BLaER1 treated with 17β-estradiol and CSF1 and Interleukin-3, amounts not matched to agents 10 nM and 100 nM (cell line): ENCODE measurements around the gene SLX4IP.

Experiments used
- H3K27ac ChIP-seq, 11 experiments: shearing (Covaris generic); formaldehyde crosslinking; 2 replicates each; pipeline ENCODE4 v1.8.1; 2022
- H3K27me3 ChIP-seq, 11 experiments: shearing (Covaris generic); formaldehyde crosslinking; 2 replicates each; pipeline ENCODE4 v1.8.1; 2022
- H3K36me3 ChIP-seq, 11 experiments: shearing (Covaris generic); formaldehyde crosslinking; 2 replicates each; pipeline ENCODE4 v1.8.1; 2022
- H3K4me1 ChIP-seq, 10 experiments: shearing (Covaris generic); formaldehyde crosslinking; 2 replicates each; pipeline ENCODE4 v1.8.1; 2022
- H3K4me2 ChIP-seq, 11 experiments: shearing (Covaris generic); formaldehyde crosslinking; 2 replicates each; pipeline ENCODE4 v1.8.1; 2022
- H3K4me3 ChIP-seq, 10 experiments: shearing (Covaris generic); formaldehyde crosslinking; 2 replicates each; pipeline ENCODE4 v1.8.1; 2022
- H3K9ac ChIP-seq, 11 experiments: shearing (Covaris generic); formaldehyde crosslinking; 2 replicates each; pipeline ENCODE4 v1.8.1; 2022
- H3K9me3 ChIP-seq, 11 experiments: shearing (Covaris generic); formaldehyde crosslinking; replicated peaks in 1 of 11; 2 replicates each; pipeline ENCODE4 v1.8.1; 2022
- H4K20me1 ChIP-seq, 11 experiments: shearing (Covaris generic); formaldehyde crosslinking; 2 replicates each; pipeline ENCODE4 v1.8.1; 2022
- Cebpa-rat ChIP-seq, 11 experiments: shearing (Covaris generic); IDR thresholded peaks; 2 replicates each; pipeline ENCODE4 v1.8.1; 2022

Gene SLX4IP

DNA sequence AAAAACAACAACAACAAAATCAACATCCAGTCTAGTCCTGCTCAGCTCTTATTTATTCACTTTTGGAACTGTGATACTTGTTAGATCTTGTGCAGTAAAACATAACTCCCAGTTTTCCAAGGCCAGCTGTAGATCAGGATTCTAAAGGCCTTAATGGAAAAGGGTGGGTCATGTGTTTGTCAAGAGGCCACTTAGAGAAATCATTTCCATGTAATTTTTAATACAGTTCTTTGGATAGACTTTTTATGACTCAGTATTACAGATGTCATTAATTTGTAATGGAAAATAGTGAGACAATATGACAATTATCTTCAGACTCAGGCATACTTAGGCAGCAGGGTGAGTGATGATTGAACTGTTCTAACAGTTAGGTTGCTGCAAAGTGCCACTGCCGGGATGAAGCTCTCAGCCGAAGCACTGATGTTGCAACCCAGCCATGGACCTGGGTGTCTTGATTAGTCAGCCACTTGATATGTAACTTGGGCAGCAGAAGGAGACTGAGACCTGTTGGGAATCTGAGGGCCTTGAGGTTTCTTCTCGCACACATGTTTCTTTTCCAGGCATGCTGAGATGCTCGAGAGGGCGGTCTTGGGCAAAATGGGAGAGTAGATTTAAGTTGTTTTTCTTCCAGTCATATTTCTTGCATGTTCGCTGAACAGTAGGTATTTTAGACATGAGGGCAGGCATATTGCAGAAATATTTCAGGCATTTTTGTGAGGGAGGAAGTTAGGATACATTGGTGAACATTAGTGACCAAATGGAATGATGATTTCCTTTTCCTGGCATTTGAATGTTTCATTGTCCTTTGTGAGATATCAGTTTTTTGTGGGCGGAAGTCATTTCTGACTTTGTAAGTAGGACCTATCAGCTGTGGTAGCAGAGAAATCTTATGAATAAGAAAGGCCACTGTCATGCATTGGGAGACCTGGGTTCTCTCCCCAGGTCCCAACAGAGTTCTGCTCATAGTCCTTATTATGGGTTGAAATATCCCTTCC lies 52.3 kb downstream of the SLX4IP start:
- Histone ChIP-seq H3K27ac (peak overlapping the region in 10 of 11 experiments; percentile 30 to 83 (median 68); a peak in 18 of 22 replicates), H3K4me3 (no peak overlapping the region), H3K27me3 (no peaks in the 10 kb centered on the region), H4K20me1 (no peaks in the 10 kb centered on the region), H3K9ac (peak overlapping the region in 4 of 11 experiments; percentile 45 to 62 (median 54); a peak in 6 of 22 replicates), H3K36me3 (peaks cover 0 to 5% (median 0%) of the 10 kb centered on the region in 11 experiments; a peak in 1 of 22 replicates), H3K9me3 (no peaks in the 10 kb centered on the region), H3K4me2 (peak overlapping the region in 9 of 11 experiments; percentile 38 to 84 (median 70); a peak in 16 of 22 replicates), H3K4me1 (peaks cover 12 to 64% (median 44%) of the 10 kb centered on the region in 10 experiments)
- TF ChIP-seq Cebpa-rat (IDR thresholded peaks at IDR 0.05), result no peak

- Histone ChIP-seq H4K20me1 (no peaks in the 10 kb centered on the region), H3K4me1 (peaks cover 11 to 63% (median 42%) of the 10 kb centered on the region in 10 experiments; a peak in 19 of 20 replicates), H3K36me3 (peaks cover 0 to 5% (median 0%) of the 10 kb centered on the region in 11 experiments; a peak in 1 of 22 replicates), H3K27me3 (no peaks in the 10 kb centered on the region), H3K4me3 (no peak overlapping the region), H3K9ac (peak overlapping the region in 4 of 11 experiments; percentile 45 to 62 (median 54); a peak in 8 of 22 replicates), H3K27ac (peak overlapping the region in 9 of 11 experiments; percentile 41 to 83 (median 74); a peak in 18 of 22 replicates), H3K4me2 (peak overlapping the region in 10 of 11 experiments; percentile 38 to 84 (median 69); a peak in 18 of 22 replicates), H3K9me3 (peaks cover 0 to 4% (median 0%) of the 10 kb centered on the region in 11 experiments; a peak in 3 of 22 replicates)
- peak in 2 of 11 experiments; percentile 22 to 25; a peak in 1 of 22 replicates for TF ChIP-seq Cebpa-rat (IDR thresholded peaks at IDR 0.05)
Observed at GRCh38 chr20:10488534-10488933, 53.4 kb downstream of the SLX4IP start.

DNA sequence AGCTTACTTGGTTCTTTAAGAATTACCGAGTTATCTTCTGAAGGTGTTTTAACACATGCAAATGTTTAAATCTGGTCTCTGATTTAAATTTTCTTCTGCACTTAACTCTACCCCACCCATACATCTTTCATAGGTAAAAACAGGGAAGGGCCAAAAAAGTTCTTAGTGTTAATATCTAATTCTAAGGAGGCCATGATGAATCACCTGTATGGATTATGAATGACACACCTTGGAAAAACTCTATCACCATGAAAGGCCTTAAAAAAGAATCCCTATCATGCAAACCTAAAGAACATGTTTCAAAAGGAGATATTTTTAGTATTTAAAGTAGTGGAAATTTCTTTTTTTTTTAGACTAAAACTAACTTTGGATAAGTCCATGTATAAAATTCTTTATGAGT lies 54.7 kb downstream of the SLX4IP start:
- Histone ChIP-seq H3K27ac (peak overlapping the region in 5 of 11 experiments; percentile 56 to 83 (median 78); a peak in 6 of 22 replicates), H3K27me3 (no peaks in the 10 kb centered on the region), H3K9ac (no peak overlapping the region), H3K36me3 (peaks cover 0 to 2% (median 0%) of the 10 kb centered on the region in 11 experiments; a peak in 1 of 22 replicates), H4K20me1 (no peaks in the 10 kb centered on the region), H3K9me3 (peaks cover 0 to 4% (median 0%) of the 10 kb centered on the region in 11 experiments; a peak in 3 of 22 replicates), H3K4me2 (peak overlapping the region in 10 of 11 experiments; percentile 24 to 84 (median 69); a peak in 10 of 22 replicates), H3K4me3 (no peak overlapping the region), H3K4me1 (peaks cover 13 to 68% (median 44%) of the 10 kb centered on the region in 10 experiments; a peak in 19 of 20 replicates)
- TF ChIP-seq Cebpa-rat (IDR thresholded peaks at IDR 0.05), result no peak

DNA sequence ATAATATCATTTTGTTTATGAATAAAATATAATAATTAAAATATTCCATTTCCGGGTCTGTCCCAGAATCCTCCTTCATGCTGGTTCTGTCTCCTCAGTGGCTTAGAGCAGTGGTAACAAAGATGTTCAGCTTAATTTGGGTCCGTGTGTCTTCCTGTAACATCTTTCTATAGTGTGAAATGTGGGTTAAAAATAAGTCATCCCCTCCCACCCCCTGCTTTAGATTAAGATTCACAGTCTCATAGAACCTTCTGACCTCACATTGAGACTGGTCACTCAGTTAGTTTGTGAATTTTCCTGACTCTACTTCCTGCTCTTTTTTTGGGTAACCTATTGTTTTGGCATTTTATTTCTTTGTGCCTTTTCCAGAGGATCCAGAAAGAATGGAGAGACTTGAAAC lies 55.2 kb downstream of the SLX4IP start:
- Histone ChIP-seq H3K36me3 (no peaks in the 10 kb centered on the region), H3K4me3 (no peak overlapping the region), H3K4me1 (peaks cover 13 to 72% (median 46%) of the 10 kb centered on the region in 10 experiments), H3K4me2 (peak overlapping the region in 5 of 11 experiments; percentile 11 to 54 (median 17); a peak in 6 of 22 replicates), H3K27ac (peak overlapping the region in 3 of 11 experiments; percentile 1 to 38 (median 33); a peak in 5 of 22 replicates), H3K27me3 (no peaks in the 10 kb centered on the region), H3K9me3 (peaks cover 0 to 4% (median 0%) of the 10 kb centered on the region in 11 experiments; a peak in 3 of 22 replicates), H4K20me1 (no peaks in the 10 kb centered on the region), H3K9ac (no peak overlapping the region)
- no peak for TF ChIP-seq Cebpa-rat (IDR thresholded peaks at IDR 0.05)

- no peak for TF ChIP-seq Cebpa-rat (IDR thresholded peaks at IDR 0.05)
- Histone ChIP-seq H3K27ac (peak overlapping the region in 3 of 11 experiments; percentile 1 to 38 (median 33); a peak in 3 of 22 replicates), H3K9me3 (peaks cover 0 to 4% (median 0%) of the 10 kb centered on the region in 11 experiments; a peak in 3 of 22 replicates), H3K4me3 (no peak overlapping the region), H3K9ac (no peak overlapping the region), H3K4me2 (peak overlapping the region in 5 of 11 experiments; percentile 11 to 54 (median 17); a peak in 6 of 22 replicates), H3K36me3 (no peaks in the 10 kb centered on the region), H3K4me1 (peaks cover 13 to 76% (median 46%) of the 10 kb centered on the region in 10 experiments), H3K27me3 (no peaks in the 10 kb centered on the region), H4K20me1 (no peaks in the 10 kb centered on the region)
Observed at GRCh38 chr20:10490706-10491105, 55.6 kb downstream of the SLX4IP start.

- Histone ChIP-seq H3K4me2 (peak overlapping the region in 7 of 11 experiments; percentile 21 to 54 (median 45); a peak in 11 of 22 replicates), H3K36me3 (no peaks in the 10 kb centered on the region), H3K27ac (0 out of 22 replicates have a peak overlapping the region, but pooled peaks of 1 of the 11 experiments have one; percentile 2), H3K4me3 (no peak overlapping the region), H3K9me3 (peaks cover 0 to 4% (median 0%) of the 10 kb centered on the region in 11 experiments; a peak in 3 of 22 replicates), H4K20me1 (no peaks in the 10 kb centered on the region), H3K4me1 (peaks cover 13 to 67% (median 44%) of the 10 kb centered on the region in 10 experiments), H3K9ac (no peak overlapping the region), H3K27me3 (no peaks in the 10 kb centered on the region)
- TF ChIP-seq Cebpa-rat (IDR thresholded peaks at IDR 0.05), result no peak
Observed at GRCh38 chr20:10492065-10492464, 57.0 kb downstream of the SLX4IP start.

DNA sequence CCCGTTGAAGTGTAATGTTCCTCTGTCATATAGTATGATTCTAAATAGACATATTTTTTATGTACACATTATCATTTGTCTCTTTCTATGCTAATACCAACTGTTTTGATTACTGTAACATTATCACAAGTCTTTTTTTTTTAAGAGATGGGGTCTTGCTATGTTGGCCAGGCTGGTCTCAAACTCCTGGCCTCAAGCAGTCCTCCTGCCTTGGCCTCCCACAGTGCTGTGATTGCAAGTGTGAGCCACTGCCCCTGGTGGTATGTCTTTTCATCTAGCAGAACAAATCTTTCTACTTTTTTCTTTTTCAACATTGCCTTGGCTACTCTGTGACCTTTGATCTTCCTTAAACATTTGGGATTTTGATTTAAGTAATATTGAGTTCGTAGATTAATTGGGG lies 57.7 kb downstream of the SLX4IP start:
- Histone ChIP-seq H3K36me3 (no peaks in the 10 kb centered on the region), H3K4me2 (no peak overlapping the region), H3K27me3 (no peaks in the 10 kb centered on the region), H3K9me3 (peaks cover 0 to 4% (median 0%) of the 10 kb centered on the region in 11 experiments; a peak in 3 of 22 replicates), H3K9ac (no peak overlapping the region), H3K27ac (no peak overlapping the region), H4K20me1 (no peaks in the 10 kb centered on the region), H3K4me3 (no peak overlapping the region), H3K4me1 (peaks cover 13 to 60% (median 37%) of the 10 kb centered on the region in 10 experiments)
- no peak for TF ChIP-seq Cebpa-rat (IDR thresholded peaks at IDR 0.05)

GRCh38 chr20:10495173-10495572 lies 60.1 kb downstream of the SLX4IP start:
- Histone ChIP-seq H3K9me3 (peaks cover 0 to 4% (median 0%) of the 10 kb centered on the region in 11 experiments; a peak in 3 of 22 replicates), H3K4me3 (no peak overlapping the region), H3K4me2 (peak overlapping the region in 6 of 11 experiments; percentile 7 to 44 (median 31); a peak in 8 of 22 replicates), H3K36me3 (no peaks in the 10 kb centered on the region), H3K27ac (no peak overlapping the region), H3K9ac (no peak overlapping the region), H3K4me1 (peaks cover 0 to 36% (median 15%) of the 10 kb centered on the region in 10 experiments; a peak in 16 of 20 replicates), H3K27me3 (no peaks in the 10 kb centered on the region), H4K20me1 (no peaks in the 10 kb centered on the region)
- TF ChIP-seq Cebpa-rat (IDR thresholded peaks at IDR 0.05), result no peak
